HL-60 (cell line): ENCODE results near the gene POLR3C.

Experiments used
- GABPA ChIP-seq: IDR thresholded peaks from 2 replicates; pipeline ENCODE4 v1.6.1; 2012; ENCODE audit warnings: low read depth
- POLR2AphosphoS5 ChIP-seq: IDR thresholded peaks from 2 replicates; pipeline ENCODE4 v1.6.1; 2012; ENCODE audit warnings: low read depth
- TF ChIP-seq, protein P1 (sequence below): IDR thresholded peaks from one replicate; pipeline ENCODE4 v1.5.1; 2011; ENCODE audit warnings: low read length, control low read depth, inconsistent platforms; ENCODE audit not compliant: insufficient read depth
- TF ChIP-seq, protein P2 (sequence below): IDR thresholded peaks from 2 replicates; pipeline ENCODE4 v1.6.1; 2012; ENCODE audit warnings: low read depth; ENCODE audit not compliant: insufficient replicate concordance

GRCh38 chr1:145799806-145800205, 24.2 kb upstream of the POLR3C start:
- TF ChIP-seq, protein P1, sequence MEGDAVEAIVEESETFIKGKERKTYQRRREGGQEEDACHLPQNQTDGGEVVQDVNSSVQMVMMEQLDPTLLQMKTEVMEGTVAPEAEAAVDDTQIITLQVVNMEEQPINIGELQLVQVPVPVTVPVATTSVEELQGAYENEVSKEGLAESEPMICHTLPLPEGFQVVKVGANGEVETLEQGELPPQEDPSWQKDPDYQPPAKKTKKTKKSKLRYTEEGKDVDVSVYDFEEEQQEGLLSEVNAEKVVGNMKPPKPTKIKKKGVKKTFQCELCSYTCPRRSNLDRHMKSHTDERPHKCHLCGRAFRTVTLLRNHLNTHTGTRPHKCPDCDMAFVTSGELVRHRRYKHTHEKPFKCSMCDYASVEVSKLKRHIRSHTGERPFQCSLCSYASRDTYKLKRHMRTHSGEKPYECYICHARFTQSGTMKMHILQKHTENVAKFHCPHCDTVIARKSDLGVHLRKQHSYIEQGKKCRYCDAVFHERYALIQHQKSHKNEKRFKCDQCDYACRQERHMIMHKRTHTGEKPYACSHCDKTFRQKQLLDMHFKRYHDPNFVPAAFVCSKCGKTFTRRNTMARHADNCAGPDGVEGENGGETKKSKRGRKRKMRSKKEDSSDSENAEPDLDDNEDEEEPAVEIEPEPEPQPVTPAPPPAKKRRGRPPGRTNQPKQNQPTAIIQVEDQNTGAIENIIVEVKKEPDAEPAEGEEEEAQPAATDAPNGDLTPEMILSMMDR: no peak
- TF ChIP-seq POLR2AphosphoS5 (no peak), GABPA (no peak)
- TF ChIP-seq, protein P2, sequence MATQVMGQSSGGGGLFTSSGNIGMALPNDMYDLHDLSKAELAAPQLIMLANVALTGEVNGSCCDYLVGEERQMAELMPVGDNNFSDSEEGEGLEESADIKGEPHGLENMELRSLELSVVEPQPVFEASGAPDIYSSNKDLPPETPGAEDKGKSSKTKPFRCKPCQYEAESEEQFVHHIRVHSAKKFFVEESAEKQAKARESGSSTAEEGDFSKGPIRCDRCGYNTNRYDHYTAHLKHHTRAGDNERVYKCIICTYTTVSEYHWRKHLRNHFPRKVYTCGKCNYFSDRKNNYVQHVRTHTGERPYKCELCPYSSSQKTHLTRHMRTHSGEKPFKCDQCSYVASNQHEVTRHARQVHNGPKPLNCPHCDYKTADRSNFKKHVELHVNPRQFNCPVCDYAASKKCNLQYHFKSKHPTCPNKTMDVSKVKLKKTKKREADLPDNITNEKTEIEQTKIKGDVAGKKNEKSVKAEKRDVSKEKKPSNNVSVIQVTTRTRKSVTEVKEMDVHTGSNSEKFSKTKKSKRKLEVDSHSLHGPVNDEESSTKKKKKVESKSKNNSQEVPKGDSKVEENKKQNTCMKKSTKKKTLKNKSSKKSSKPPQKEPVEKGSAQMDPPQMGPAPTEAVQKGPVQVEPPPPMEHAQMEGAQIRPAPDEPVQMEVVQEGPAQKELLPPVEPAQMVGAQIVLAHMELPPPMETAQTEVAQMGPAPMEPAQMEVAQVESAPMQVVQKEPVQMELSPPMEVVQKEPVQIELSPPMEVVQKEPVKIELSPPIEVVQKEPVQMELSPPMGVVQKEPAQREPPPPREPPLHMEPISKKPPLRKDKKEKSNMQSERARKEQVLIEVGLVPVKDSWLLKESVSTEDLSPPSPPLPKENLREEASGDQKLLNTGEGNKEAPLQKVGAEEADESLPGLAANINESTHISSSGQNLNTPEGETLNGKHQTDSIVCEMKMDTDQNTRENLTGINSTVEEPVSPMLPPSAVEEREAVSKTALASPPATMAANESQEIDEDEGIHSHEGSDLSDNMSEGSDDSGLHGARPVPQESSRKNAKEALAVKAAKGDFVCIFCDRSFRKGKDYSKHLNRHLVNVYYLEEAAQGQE: no peak
